Measurements from ENCODE around the gene GATM.
"Not testable (repeated sequence)": the region's sequence is repeated elsewhere in the genome, so short reads cannot be mapped to it uniquely, and the experiment has no call there.

- not testable (repeated sequence) for TF ChIP-seq CTCF (conservative IDR thresholded peaks at IDR 0.05); ZFX (IDR thresholded peaks at IDR 0.05)
Measured at GRCh38 chr15:45367222-45367621, 11.1 kb downstream of the GATM start.

All from C4-2B (cell line).